ENCODE measurements around the gene RUNX2. TPM values are rescaled to one million over a fixed set of nuclear protein-coding genes. Genes with fewer than 3 reads are reported as not detected.

RUNX2 gene
- total and polyA plus RNA-seq, 2 of the 8 experiments (the other 6 are each of a cell fraction or from before 2014, with no cell fraction given), result 0.26 to 1.2 TPM

DNA sequence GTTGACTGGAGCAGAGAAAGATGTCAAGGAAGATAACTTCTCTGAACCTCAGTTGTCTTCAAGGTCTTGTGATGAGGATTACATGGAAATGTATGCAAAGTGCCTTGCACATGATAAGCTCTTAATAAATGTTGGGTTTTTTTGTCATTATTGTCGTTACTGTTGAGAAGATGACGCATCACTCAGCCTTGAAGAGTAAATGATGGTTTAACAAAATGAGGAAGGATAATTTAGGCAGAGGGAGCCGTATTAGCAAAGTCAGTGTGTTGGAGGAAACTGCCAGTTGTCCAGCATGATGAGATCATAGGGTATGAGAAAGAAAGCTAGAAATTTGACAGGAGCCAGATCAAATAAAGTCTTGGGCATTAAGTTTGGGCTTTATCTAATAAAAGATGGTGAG is 58.4 kb downstream of the RUNX2 start:
- 95% methylated on average over 3 of the region's 3 CpGs; no CpG with 5 or more reads in 1 of the 2 experiments for WGBS, 2 experiments (ENCODE audit: extremely low coverage in 1 of 2, insufficient coverage in 1 of 2, insufficient read length in 1 of 2, insufficient replicate concordance in 2 of 2, low coverage in 1 of 2, low lambda C conversion rate in 2 of 2, missing lambda C conversion rate in 1 of 2)
- CTCF ChIA-PET (ENCODE audit: partially characterized antibody), result no interaction called here

More for the DNA sequence above, 58.4 kb downstream of the RUNX2 start:
- Histone ChIP-seq H3K4ac (replicated peaks; ENCODE audit: insufficient read length, low read depth, low read length) (no peak overlapping the region), H4K8ac (ENCODE audit: extremely low read depth, insufficient read depth, low read length) (no peak overlapping the region), H2BK12ac (ENCODE audit: low read depth, low read length) (no peak overlapping the region), H2BK15ac (ENCODE audit: low read length) (no peak overlapping the region), H2BK120ac (replicated peaks; ENCODE audit: low read depth, low read length) (no peak overlapping the region), H2BK20ac (ENCODE audit: low read length) (no peak overlapping the region), H2BK5ac (ENCODE audit: low read depth, low read length) (no peak overlapping the region), H3K79me1 (ENCODE audit: low read depth, low read length) (no peaks in the 10 kb centered on the region), H3K4me1 (replicated peaks in 1 of 4; ENCODE audit: control insufficient read depth in 3 of 4, insufficient read depth in 4 of 4, low read length in 3 of 4) (no peaks in the 10 kb centered on the region), H3K9me3 (ENCODE audit: insufficient read depth in 2 of 2, low read depth in 1 of 2, low read length in 1 of 2) (no peaks in the 10 kb centered on the region), H3K14ac (ENCODE audit: insufficient read length) (no peak overlapping the region), H3K4me2 (ENCODE audit: insufficient read depth in 1 of 2, low read depth in 2 of 2, low read length in 2 of 2) (no peak overlapping the region), H3K79me2 (ENCODE audit: control insufficient read depth in 1 of 2, insufficient read depth in 2 of 2, low read length in 2 of 2) (no peaks in the 10 kb centered on the region), H4K91ac (replicated peaks; ENCODE audit: insufficient read length, low read length) (no peak overlapping the region), H3K36me3 (ENCODE audit: control insufficient read depth in 2 of 4, insufficient read depth in 4 of 4, low read length in 3 of 4) (no peaks in the 10 kb centered on the region), H3K23ac (ENCODE audit: insufficient read length) (no peak overlapping the region), H3K9ac (replicated peaks in 1 of 4; ENCODE audit: extremely low read depth in 1 of 4, low read depth in 3 of 4, low read length in 3 of 4) (no peak overlapping the region), H3K27ac (ENCODE audit: low read depth, low read length) (no peak overlapping the region), H3K56ac (replicated peaks; ENCODE audit: insufficient read length, low read depth, low read length) (no peak overlapping the region), H2AK5ac (ENCODE audit: low read depth, low read length) (no peak overlapping the region), H3K4me3 (ENCODE audit: extremely low read depth in 1 of 4, insufficient read depth in 2 of 4, low read depth in 3 of 4, low read length in 4 of 4) (no peak overlapping the region), H3K27me3 (replicated peaks in 1 of 4; ENCODE audit: control insufficient read depth in 3 of 4, extremely low read depth in 1 of 4, insufficient read depth in 3 of 4, low read length in 3 of 4) (no peaks in the 10 kb centered on the region), H3K18ac (ENCODE audit: extremely low read depth, low read length) (no peak overlapping the region), H2AFZ (ENCODE audit: low read length) (no peak overlapping the region), H4K20me1 (replicated peaks in 1 of 2; ENCODE audit: control insufficient read depth in 1 of 2, insufficient read depth in 2 of 2, low read length in 2 of 2) (no peaks in the 10 kb centered on the region), H4K5ac (ENCODE audit: insufficient read length, low read depth, low read length) (no peak overlapping the region), H3K23me2 (ENCODE audit: low read depth, low read length) (no peaks in the 10 kb centered on the region)
- POLR2A ChIA-PET (ENCODE audit: partially characterized antibody), result interaction anchor here (2.1 kb wide), 1 partner anchor 8 kb away, joined by 7 read pairs; the partner anchor contains the start of gene SUPT3H
- DNase-seq (ENCODE audit: low read depth in 1 of 2, low spot score in 2 of 2), result no peak
- no peak for FAIRE-seq
- TF ChIP-seq CBX8 (IDR thresholded peaks at IDR 0.05; ENCODE audit: borderline replicate concordance, low read depth, low read length) (no peak), SP1 (IDR thresholded peaks at IDR 0.05; ENCODE audit: low read depth, low read length) (no peak), SUZ12 (IDR thresholded peaks at IDR 0.05; ENCODE audit: low read length) (no peak), GABPA (IDR thresholded peaks at IDR 0.05; ENCODE audit: borderline replicate concordance, insufficient read depth, low read length) (no peak), KDM5A (IDR thresholded peaks at IDR 0.05; ENCODE audit: low read length) (no peak), EZH2 (IDR thresholded peaks at IDR 0.05; ENCODE audit: low read depth, low read length, severe bottlenecking) (no peak), CBX5 (IDR thresholded peaks at IDR 0.05; ENCODE audit: low read depth, low read length) (no peak), POLR2AphosphoS5 (IDR thresholded peaks at IDR 0.05; ENCODE audit: low read depth, low read length) (no peak), TAF1 (IDR thresholded peaks at IDR 0.05; ENCODE audit: low read depth, low read length) (no peak), POU5F1 (IDR thresholded peaks at IDR 0.05; ENCODE audit: low read depth, low read length) (no peak)

Data from H1 (cell line).